GM19023 (cell line): ENCODE data around the gene SUB1.
"Not testable (repeated sequence)": the region's sequence is repeated elsewhere in the genome, so short reads cannot be mapped to it uniquely, and the experiment has no call there.

Source experiments
- ATAC-seq: cut with Tn5 transposase; IDR thresholded peaks from one replicate; pipeline ENCODE4 v1.9.1; 2021; ENCODE audit warnings: mild to moderate bottlenecking, moderate library complexity; ENCODE audit not compliant: unreplicated experiment

SUB1 gene

GRCh38 chr5:32598260-32598937 is 13.0 kb downstream of the SUB1 start:
- no peak for ATAC-seq

DNA sequence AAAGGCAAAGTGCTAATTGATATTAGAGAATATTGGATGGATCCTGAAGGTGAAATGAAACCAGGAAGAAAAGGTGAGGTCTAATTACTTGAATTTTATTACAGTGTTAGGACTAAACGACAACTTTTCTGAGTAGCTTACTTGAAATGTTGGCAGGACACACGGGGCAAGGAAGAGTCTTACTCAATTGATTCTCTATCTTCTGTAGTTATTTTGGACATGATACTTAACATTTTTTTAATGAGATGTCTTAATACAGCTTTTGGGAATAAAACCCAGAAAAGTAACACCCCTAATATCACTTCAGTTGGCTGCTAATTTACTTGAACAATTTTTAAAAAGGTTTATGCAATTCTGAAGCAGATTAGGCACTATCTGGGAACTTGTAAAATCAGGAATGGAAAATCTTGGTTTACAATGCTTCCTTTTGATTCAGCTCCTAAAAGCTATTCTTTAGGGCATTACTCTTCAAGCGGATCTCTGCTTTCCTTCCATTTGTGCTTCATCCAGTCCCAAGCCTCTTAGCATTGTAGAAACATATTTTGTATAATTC is 13.7 kb downstream of the SUB1 start:
- no peak for ATAC-seq

DNA sequence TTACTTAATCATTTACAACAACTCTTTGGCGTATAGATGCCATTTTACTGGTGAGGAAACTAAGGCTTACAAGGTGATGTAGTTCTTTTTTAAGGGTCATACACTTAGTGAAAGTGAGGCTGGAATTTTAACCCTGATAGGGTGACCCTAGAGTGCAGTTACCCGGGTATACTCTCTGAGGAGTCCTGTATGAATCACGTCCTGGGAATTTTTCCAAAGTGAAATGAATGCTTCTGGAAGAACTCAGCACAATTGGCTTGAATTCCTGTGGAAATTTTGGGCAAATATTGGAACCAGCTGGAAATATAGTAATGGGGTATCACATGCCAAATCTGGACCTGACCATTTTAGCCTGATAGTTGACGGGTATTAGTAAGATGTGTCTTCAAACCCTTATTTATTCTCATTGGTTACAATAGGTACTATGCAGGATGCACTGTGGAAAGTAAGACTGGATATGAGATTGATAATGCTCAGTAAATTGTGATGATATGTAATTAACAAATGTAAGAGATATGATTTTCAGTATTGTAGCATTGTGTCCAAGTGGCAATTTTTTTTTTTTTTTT is 14.8 kb downstream of the SUB1 start:
- ATAC-seq: no peak

- no peak for ATAC-seq
Measured at GRCh38 chr5:32601623-32602295, 16.4 kb downstream of the SUB1 start.

GRCh38 chr5:32602906-32603305 is 17.5 kb downstream of the SUB1 start:
- ATAC-seq: no peak

DNA sequence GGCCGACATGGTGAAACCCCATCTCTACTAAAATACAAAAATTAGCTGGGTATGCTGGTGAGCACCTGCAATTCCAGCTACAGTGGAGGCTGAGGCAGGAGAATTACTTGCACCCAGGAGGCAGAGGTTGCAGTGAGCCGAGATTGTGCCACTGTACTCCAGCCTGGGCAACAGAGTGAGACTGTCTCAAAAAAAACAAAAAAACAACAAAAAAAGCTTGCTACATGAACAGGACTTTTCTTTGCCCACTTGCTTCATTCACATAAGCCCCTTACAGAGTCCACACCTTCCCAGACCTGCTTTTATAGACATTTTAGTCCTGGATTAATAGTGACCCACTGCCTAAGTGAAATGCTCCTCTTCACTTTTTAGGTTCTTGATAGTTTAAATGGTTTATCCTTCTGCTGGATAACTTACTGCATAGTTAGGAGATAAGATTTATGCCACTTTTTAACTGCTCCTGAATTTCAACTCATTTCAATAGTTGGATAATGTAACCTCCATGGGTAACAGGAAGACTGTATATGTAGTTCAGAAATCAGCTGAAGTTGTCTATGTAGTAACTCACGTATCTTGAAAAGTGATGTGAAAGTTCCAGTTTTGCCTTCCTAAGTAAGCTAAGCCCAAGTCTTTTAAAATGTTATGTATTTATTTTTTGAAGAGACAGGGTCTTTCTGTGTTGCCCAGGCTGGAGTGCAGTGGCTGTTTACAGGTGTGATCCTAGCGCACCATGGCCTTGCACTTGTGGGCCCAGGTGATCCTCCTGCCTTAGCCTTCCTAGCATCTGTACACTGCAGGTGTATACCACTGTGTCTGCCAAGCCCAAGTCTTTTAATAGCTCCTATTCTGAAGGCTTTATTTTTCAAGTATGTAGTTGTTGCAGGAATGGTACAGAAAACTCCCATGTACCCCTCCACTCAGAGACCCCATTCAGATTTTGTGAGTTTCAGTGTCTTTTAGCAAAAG is 19.7 kb downstream of the SUB1 start:
- no peak for ATAC-seq

GRCh38 chr5:32605766-32606152 is 20.4 kb downstream of the SUB1 start:
- ATAC-seq: no peak

DNA sequence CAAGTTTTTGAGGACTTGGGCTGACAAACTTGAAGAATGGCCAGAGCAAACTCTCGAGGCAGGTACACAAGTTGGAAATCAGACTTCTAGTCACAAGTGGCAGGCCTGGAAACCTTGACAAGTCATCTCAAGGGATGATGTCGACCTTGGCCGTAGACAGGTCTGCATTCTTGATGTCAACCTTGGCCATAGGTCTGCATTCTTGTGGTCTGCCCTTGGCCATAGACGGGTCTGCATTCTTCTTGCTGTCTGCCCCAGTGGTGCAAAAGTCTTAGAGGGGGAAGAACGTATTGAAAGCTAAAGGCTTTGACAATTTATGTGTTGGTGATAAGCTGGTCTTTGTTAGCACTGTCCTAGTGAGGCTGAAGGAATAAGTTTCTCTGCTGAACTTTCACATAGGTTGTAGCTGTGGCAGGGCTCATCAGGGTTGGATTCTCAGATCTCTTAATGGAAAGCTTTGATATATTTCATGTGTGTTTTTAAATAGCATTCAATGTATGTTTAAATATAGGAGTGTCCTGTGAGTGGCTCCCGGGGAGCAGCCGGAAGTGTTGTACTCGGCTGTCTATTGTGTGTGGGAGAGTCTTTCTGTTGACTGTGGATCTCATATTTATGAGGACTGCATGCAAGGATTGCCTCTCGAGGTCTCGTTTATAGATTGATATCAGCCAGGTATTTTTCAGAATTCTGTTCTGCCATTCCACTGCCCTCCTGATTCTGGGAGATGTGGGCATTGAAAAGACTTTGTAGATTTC is 27.0 kb downstream of the SUB1 start:
- no peak for ATAC-seq

- ATAC-seq: peak; percentile 83
Measured at GRCh38 chr5:32613050-32613672, 27.8 kb downstream of the SUB1 start.

GRCh38 chr5:32615236-32615635 is 29.9 kb downstream of the SUB1 start:
- ATAC-seq: no peak

DNA sequence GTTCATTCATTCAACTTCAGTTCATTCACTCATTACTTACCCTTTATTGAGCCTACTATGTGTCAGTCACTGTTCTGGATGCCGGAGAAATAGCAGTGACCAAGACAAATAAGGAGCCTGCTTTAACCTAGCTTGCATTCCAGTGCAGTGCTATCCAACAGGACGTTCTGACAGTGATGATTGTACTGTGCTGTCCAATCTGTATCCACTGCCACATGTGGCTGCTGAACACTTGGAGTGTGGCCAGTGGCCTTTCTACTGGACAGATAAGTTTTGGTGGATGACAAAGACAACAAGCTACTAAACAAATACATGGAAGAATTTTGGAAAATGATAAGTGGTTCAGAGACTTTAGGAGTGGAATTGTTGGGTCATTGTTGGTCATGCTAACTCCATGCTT is 33.6 kb downstream of the SUB1 start:
- no peak for ATAC-seq

GRCh38 chr5:32621256-32621655 is 35.9 kb downstream of the SUB1 start:
- no peak for ATAC-seq

GRCh38 chr5:32625106-32625505 is 39.7 kb downstream of the SUB1 start:
- no peak for ATAC-seq

DNA sequence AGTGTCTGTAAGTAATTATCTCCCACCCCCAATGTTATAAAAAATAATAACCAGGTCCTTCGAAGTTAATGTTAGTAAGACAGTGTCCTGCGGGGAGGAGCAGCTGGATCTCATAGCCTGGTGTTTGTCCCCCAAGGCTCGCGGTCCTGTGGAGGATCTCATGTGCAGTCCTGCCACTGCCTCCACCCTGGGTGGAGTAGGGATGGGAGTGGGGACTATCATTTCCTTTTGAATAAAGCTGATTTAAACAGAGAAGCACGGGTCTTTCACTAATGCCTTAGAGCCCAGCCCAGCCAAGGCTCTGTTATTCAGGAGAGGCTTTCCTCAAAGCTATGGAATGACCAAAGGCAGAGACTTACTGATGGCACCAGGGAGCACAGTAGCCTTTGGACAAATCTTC is 40.2 kb downstream of the SUB1 start:
- no peak for ATAC-seq

DNA sequence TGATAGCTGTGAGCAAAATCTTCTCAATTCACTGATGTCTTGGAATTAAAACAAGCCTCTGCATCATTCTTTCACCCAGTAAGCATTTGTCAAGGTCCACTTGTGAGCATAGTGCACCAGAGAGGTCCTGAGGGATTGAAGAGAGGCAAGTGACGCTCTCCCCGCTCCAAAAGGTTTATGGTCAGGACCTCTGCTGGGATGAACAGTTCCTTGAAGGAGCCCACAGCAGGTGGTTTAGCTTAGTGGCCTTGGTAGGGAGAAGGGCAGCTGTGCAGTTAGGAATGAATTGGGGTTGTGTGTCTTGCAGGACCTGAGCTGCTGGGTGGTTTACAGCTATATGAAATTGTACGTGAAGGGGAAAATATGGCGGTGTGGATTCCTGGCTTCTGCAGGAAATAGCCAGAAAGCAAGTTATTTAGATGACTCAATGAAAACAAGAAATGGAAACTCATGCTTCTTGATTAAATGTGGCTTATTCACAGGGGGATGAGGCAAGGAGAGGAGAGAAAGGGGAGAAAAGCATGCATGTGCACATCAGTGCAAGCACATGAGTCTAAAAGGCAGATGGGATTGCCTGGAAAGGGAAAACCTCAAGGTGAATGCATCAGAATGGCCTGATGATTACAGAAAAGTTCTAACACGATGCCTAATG is 42.0 kb downstream of the SUB1 start:
- no peak for ATAC-seq

- no peak for ATAC-seq
Measured at GRCh38 chr5:32628049-32628844, 42.9 kb downstream of the SUB1 start.

DNA sequence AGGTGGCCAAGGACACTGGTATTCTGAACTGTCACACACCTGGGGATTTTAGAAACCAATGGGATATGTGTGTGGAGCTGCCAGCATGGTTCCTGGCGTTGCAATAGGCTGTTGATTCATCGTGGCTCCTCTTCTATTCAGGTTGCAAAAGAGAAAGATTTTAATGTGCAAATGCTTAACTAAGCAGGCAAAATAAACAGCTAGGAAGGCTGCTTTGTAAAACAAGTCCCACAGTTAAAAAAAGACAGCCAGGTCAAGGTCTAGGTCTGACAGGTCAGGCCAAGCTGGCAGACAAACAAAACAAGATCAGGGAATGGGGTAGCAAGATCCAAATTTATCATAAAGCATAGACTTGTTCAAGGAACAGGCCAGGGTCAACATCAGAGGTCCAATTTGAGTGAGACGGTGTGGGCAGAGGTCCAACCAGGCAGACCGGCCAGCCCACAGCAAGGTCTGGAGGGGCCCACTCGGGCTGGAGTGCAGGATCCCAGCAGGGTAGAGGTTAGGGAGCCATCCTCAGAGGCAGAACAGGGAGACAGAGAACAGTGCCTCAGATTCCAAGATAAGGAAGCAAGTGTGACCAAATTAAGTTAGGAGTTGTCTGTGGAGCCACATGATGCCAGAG is 45.6 kb downstream of the SUB1 start:
- ATAC-seq: no peak

GRCh38 chr5:32633017-32633416 is 47.7 kb downstream of the SUB1 start:
- not testable (repeated sequence) for ATAC-seq
